ENCODE results near the gene SPG7.

The SPG7 gene

DNA sequence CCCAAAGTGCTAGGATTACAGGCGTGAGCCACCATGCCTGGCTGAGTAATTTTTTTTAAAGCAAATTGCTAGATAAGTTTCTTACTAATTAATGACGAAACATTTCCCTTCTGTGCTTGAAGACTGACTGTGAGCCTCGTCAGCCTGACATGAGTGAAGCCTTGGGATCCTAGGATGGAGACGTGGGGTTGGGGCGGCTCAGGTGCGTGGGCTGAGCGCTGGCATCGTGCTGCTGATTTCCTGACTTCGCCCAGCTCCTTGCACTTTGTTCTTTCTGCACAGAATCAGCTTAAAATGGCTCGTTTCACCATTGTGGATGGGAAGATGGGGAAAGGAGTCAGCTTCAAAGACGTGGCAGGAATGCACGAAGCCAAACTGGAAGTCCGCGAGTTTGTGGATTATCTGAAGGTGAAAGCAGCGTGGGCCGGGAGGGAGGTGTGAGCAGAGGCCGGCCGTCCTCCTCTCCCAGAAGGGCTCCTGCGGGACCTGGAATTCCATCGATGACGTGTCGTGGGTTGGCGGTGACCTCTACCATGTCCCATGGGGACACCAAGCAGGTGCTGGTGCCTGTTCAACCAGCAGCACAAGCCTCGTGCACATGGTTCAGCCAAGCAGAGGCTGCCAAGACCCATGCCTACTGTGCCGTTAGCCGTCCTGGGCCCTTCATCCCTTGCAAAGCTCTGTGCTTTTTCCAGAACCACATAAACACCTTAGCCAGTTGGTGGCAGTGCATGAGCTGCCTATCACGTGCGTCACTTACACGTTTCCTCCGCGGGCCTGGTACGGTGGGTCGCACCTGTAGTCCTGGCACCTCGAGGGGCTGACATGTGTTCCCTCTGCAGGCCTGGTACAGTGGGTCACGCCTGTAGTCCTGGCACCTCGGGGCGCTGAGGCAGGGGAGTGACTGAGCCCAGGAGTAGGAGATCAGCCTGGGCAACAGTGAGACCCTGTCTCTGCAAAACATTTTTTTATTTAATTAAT, 22.5 kb downstream of the SPG7 start:
- Histone ChIP-seq H3K4me2 (ENCODE audit: low read length, poor library complexity, severe bottlenecking) (no peak overlapping the region), H3K23ac (ENCODE audit: low read length in 2 of 2) (no peak overlapping the region), H3K79me1 (replicated peaks; ENCODE audit: low read length, poor library complexity, severe bottlenecking) (peaks cover 29% of the 10 kb centered on the region), H3K18ac (ENCODE audit: low read depth in 1 of 2, low read length in 2 of 2) (no peak overlapping the region), H3K4ac (ENCODE audit: low read depth in 1 of 2, low read length in 2 of 2) (no peak overlapping the region), H2BK5ac (ENCODE audit: low read depth, low read length, poor library complexity, severe bottlenecking) (no peak overlapping the region), H4K8ac (ENCODE audit: low read length) (no peak overlapping the region), H3K27ac (ENCODE audit: low read length, poor library complexity, severe bottlenecking) (no peak overlapping the region), H2BK15ac (ENCODE audit: low read depth, poor library complexity, severe bottlenecking) (no peak overlapping the region), H3K14ac (ENCODE audit: low read length in 2 of 2) (no peak overlapping the region), H3K27me3 (ENCODE audit: control insufficient read depth in 1 of 2, insufficient read depth in 1 of 2, low read length in 2 of 2) (no peaks in the 10 kb centered on the region), H2AFZ (ENCODE audit: low read depth, low read length) (no peak overlapping the region), H3K9ac (ENCODE audit: low read length) (no peak overlapping the region), H2BK12ac (ENCODE audit: low read length in 2 of 2) (no peak overlapping the region), H2AK5ac (ENCODE audit: low read length, severe bottlenecking) (no peak overlapping the region), H3K9me3 (ENCODE audit: control insufficient read depth, low read length) (no peaks in the 10 kb centered on the region), H3K4me1 (ENCODE audit: control insufficient read depth, insufficient read depth, low read depth, low read length) (no peaks in the 10 kb centered on the region), H3K4me3 (ENCODE audit: insufficient read depth in 1 of 2, low read depth in 1 of 2, low read length in 2 of 2) (no peak overlapping the region), H4K91ac (ENCODE audit: low read length) (no peak overlapping the region), H3K36me3 (ENCODE audit: control insufficient read depth in 1 of 2, insufficient read depth in 2 of 2, low read depth in 1 of 2, low read length in 2 of 2) (peaks cover 89 to 94% of the 10 kb centered on the region in 2 experiments), H2BK120ac (ENCODE audit: low read depth, low read length) (no peak overlapping the region)
- no peak for DNase-seq
- 96% methylated on average over 37 of the region's 37 CpGs for WGBS

DNA sequence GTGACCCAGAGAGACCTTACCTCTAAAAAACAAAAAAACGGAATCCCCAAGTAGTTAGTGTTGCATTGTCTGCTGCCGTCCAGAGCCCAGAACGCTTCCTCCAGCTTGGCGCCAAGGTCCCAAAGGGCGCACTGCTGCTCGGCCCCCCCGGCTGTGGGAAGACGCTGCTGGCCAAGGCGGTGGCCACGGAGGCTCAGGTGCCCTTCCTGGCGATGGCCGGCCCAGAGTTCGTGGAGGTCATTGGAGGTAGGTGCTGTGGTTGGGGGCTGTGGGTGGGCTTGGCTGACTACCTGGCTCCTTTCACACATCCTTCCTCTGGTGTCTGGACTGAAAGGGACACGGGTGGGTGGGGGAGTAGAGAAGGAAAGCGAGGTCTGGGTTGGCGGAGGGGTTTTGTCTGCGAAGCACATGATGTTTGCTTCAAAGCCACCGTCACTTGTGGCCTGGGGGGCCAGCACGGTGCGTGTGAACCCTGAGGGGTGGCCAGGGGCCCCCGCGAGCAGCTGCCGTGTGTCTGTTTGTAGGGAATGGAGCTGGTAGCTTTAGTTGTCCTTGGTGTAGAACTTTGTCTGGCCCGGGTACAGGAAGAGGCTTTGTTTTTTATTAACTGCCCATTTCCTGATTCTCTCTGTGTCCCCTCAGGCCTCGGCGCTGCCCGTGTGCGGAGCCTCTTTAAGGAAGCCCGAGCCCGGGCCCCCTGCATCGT, 23.8 kb downstream of the SPG7 start:
- Histone ChIP-seq H2AFZ (ENCODE audit: low read depth, low read length) (no peak overlapping the region), H4K91ac (ENCODE audit: low read length) (no peak overlapping the region), H3K27me3 (ENCODE audit: control insufficient read depth in 1 of 2, insufficient read depth in 1 of 2, low read length in 2 of 2) (no peaks in the 10 kb centered on the region), H3K79me1 (replicated peaks; ENCODE audit: low read length, poor library complexity, severe bottlenecking) (peaks cover 29% of the 10 kb centered on the region), H2BK15ac (ENCODE audit: low read depth, poor library complexity, severe bottlenecking) (no peak overlapping the region), H2BK12ac (ENCODE audit: low read length in 2 of 2) (no peak overlapping the region), H2BK5ac (ENCODE audit: low read depth, low read length, poor library complexity, severe bottlenecking) (no peak overlapping the region), H3K4me1 (ENCODE audit: control insufficient read depth, insufficient read depth, low read depth, low read length) (peaks cover 7% of the 10 kb centered on the region), H3K23ac (ENCODE audit: low read length in 2 of 2) (no peak overlapping the region), H2BK120ac (ENCODE audit: low read depth, low read length) (no peak overlapping the region), H3K4me3 (ENCODE audit: insufficient read depth in 1 of 2, low read depth in 1 of 2, low read length in 2 of 2) (no peak overlapping the region), H3K36me3 (ENCODE audit: control insufficient read depth in 1 of 2, insufficient read depth in 2 of 2, low read depth in 1 of 2, low read length in 2 of 2) (peaks cover 86 to 91% of the 10 kb centered on the region in 2 experiments), H3K9ac (ENCODE audit: low read length) (no peak overlapping the region), H3K4ac (ENCODE audit: low read depth in 1 of 2, low read length in 2 of 2) (no peak overlapping the region), H4K8ac (ENCODE audit: low read length) (no peak overlapping the region), H3K4me2 (ENCODE audit: low read length, poor library complexity, severe bottlenecking) (no peak overlapping the region), H2AK5ac (ENCODE audit: low read length, severe bottlenecking) (no peak overlapping the region), H3K14ac (ENCODE audit: low read length in 2 of 2) (no peak overlapping the region), H3K18ac (ENCODE audit: low read depth in 1 of 2, low read length in 2 of 2) (no peak overlapping the region), H3K27ac (ENCODE audit: low read length, poor library complexity, severe bottlenecking) (no peak overlapping the region), H3K9me3 (ENCODE audit: control insufficient read depth, low read length) (no peaks in the 10 kb centered on the region)
- WGBS: 96% methylated on average over 24 of the region's 31 CpGs
- no peak for DNase-seq

DNA sequence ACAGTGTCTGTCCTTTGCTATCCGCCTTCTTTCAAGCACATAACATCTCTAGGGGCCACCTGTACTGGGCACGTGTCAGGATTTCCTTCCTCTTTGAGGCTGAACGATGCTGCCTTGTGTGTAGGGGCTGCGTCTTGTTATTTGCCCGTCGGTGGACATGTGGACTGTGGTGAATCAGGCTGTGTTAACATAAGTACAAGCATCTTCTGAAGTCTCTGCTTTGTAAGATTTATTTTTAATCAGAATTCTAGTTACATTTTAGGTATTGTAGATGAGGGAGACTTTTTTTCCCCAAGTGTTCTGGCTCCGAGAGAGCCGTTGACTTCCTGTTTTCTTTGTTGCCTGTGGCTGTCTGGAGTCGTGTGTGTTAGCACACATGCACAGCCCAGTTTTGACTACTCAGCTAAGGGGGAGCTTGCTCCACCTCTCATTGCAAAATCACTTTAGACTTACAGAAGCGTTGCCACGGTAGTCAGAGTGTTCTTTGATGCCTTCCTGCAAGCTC, 26.1 kb downstream of the SPG7 start:
- Histone ChIP-seq H3K4ac (ENCODE audit: low read depth in 1 of 2, low read length in 2 of 2) (no peak overlapping the region), H2AFZ (ENCODE audit: low read depth, low read length) (no peak overlapping the region), H3K36me3 (ENCODE audit: control insufficient read depth in 1 of 2, insufficient read depth in 2 of 2, low read depth in 1 of 2, low read length in 2 of 2) (peaks cover 84 to 86% of the 10 kb centered on the region in 2 experiments)

DNA sequence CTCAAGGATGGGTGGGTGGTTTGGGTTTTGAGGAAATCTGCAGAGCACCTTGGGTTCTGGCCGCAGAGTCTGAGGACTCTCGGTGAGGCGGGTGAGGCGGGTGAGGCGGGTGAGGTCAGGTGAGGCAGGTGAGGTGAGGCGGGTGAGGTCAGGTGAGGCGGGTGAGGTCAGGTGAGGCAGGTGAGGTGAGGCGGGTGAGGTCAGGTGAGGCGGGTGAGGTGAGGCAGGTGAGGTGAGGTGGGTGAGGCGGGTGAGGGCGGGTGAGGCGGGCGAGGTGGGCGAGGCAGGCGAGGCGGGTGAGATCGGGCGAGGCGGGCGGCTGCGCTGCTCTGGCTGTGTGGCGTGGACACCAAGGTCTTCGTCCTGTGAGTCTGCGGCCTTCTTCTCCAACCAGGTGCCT, 28.2 kb downstream of the SPG7 start:
- Histone ChIP-seq H2BK5ac (ENCODE audit: low read depth, low read length, poor library complexity, severe bottlenecking) (no peak overlapping the region), H4K8ac (ENCODE audit: low read length) (no peak overlapping the region), H3K9me3 (ENCODE audit: control insufficient read depth, low read length) (no peaks in the 10 kb centered on the region), H3K4ac (ENCODE audit: low read depth in 1 of 2, low read length in 2 of 2) (no peak overlapping the region), H2BK12ac (ENCODE audit: low read length in 2 of 2) (no peak overlapping the region), H3K27ac (ENCODE audit: low read length, poor library complexity, severe bottlenecking) (no peak overlapping the region), H3K18ac (ENCODE audit: low read depth in 1 of 2, low read length in 2 of 2) (no peak overlapping the region), H3K14ac (ENCODE audit: low read length in 2 of 2) (no peak overlapping the region), H2BK15ac (ENCODE audit: low read depth, poor library complexity, severe bottlenecking) (no peak overlapping the region), H3K23ac (ENCODE audit: low read length in 2 of 2) (no peak overlapping the region), H3K4me1 (ENCODE audit: control insufficient read depth, insufficient read depth, low read depth, low read length) (peaks cover 26% of the 10 kb centered on the region), H3K4me2 (ENCODE audit: low read length, poor library complexity, severe bottlenecking) (no peak overlapping the region), H3K79me1 (replicated peaks; ENCODE audit: low read length, poor library complexity, severe bottlenecking) (peaks cover 29% of the 10 kb centered on the region), H2BK120ac (ENCODE audit: low read depth, low read length) (no peak overlapping the region), H3K4me3 (ENCODE audit: insufficient read depth in 1 of 2, low read depth in 1 of 2, low read length in 2 of 2) (no peak overlapping the region), H2AK5ac (ENCODE audit: low read length, severe bottlenecking) (no peak overlapping the region), H2AFZ (ENCODE audit: low read depth, low read length) (no peak overlapping the region), H4K91ac (ENCODE audit: low read length) (no peak overlapping the region), H3K27me3 (ENCODE audit: control insufficient read depth in 1 of 2, insufficient read depth in 1 of 2, low read length in 2 of 2) (no peaks in the 10 kb centered on the region), H3K9ac (ENCODE audit: low read length) (no peak overlapping the region), H3K36me3 (ENCODE audit: control insufficient read depth in 1 of 2, insufficient read depth in 2 of 2, low read depth in 1 of 2, low read length in 2 of 2) (peaks cover 71 to 88% of the 10 kb centered on the region in 2 experiments)
- 98% methylated on average over 9 of the region's 24 CpGs for WGBS
- DNase-seq: no peak

More for the DNA sequence above, 26.1 kb downstream of the SPG7 start:
- Histone ChIP-seq H3K9ac (ENCODE audit: low read length) (no peak overlapping the region), H3K4me3 (ENCODE audit: insufficient read depth in 1 of 2, low read depth in 1 of 2, low read length in 2 of 2) (no peak overlapping the region), H3K14ac (ENCODE audit: low read length in 2 of 2) (no peak overlapping the region), H4K8ac (ENCODE audit: low read length) (no peak overlapping the region), H2BK15ac (ENCODE audit: low read depth, poor library complexity, severe bottlenecking) (no peak overlapping the region), H3K79me1 (replicated peaks; ENCODE audit: low read length, poor library complexity, severe bottlenecking) (peaks cover 27% of the 10 kb centered on the region), H2BK5ac (ENCODE audit: low read depth, low read length, poor library complexity, severe bottlenecking) (no peak overlapping the region), H3K27ac (ENCODE audit: low read length, poor library complexity, severe bottlenecking) (no peak overlapping the region), H2BK120ac (ENCODE audit: low read depth, low read length) (no peak overlapping the region), H2BK12ac (ENCODE audit: low read length in 2 of 2) (no peak overlapping the region), H2AK5ac (ENCODE audit: low read length, severe bottlenecking) (no peak overlapping the region), H3K4me1 (ENCODE audit: control insufficient read depth, insufficient read depth, low read depth, low read length) (peaks cover 26% of the 10 kb centered on the region), H4K91ac (ENCODE audit: low read length) (no peak overlapping the region), H3K4me2 (ENCODE audit: low read length, poor library complexity, severe bottlenecking) (no peak overlapping the region), H3K27me3 (ENCODE audit: control insufficient read depth in 1 of 2, insufficient read depth in 1 of 2, low read length in 2 of 2) (no peaks in the 10 kb centered on the region), H3K23ac (ENCODE audit: low read length in 2 of 2) (no peak overlapping the region), H3K9me3 (ENCODE audit: control insufficient read depth, low read length) (no peaks in the 10 kb centered on the region), H3K18ac (ENCODE audit: low read depth in 1 of 2, low read length in 2 of 2) (no peak overlapping the region)
- DNase-seq: peak; percentile 52
- WGBS: 87% methylated on average over 9 of the region's 11 CpGs
